A549 (cell line): Measurements from ENCODE around the gene TCERG1. TPM values are rescaled to one million over a fixed set of nuclear protein-coding genes. Genes with fewer than 3 reads are reported as not detected.

Source experiments
- ATAC-seq, 2 experiments: fragments of 200-7000 bp in 1 of 2; fragments of >200 bp in 1 of 2; cut with Nextera tagmentation in 1 of 2; cut with Tn5 transposase in 1 of 2; 3 replicates each; pipeline versions ENCODE4 v1.8.0 to v1.9.1; 2018 to 2020; ENCODE audit warnings: mild to moderate bottlenecking in 1 of 2, moderate library complexity in 1 of 2
- CTCF ChIA-PET: fragments of 300-600 bp; sonication (Branson Sonifier 250); formaldehyde crosslinking; extraction: SDS; loops from one replicate; lab custom pipeline; 2021; ENCODE audit warnings: antibody characterized with exemption, inconsistent platforms; lab: Yijun Ruan, JAX
- POLR2A ChIA-PET: fragments of 350-600 bp; formaldehyde crosslinking; extraction: SDS; loops from one replicate; lab custom pipeline; 2021; ENCODE audit warnings: antibody characterized with exemption, inconsistent platforms; lab: Yijun Ruan, JAX
- DNase-seq, 2 experiments: peaks; one replicate each; pipeline versions ENCODE4 v3.0.0 to v3.0.0-alpha.2; 2011 to 2016; ENCODE audit warnings: low read depth in 1 of 2, low spot score in 1 of 2
- FAIRE-seq: peaks from 2 replicates; lab custom pipeline; 2011; peaks lifted over from hg19 to GRCh38; lab: Jason Lieb, UNC
- H3K27ac ChIP-seq, 2 experiments: fragments of >200 bp; sonication (Bioruptor Twin); formaldehyde crosslinking; 3 replicates each; pipeline ENCODE4 v1.5.1; 2016 to 2017
- H3K4me1 ChIP-seq: fragments of >200 bp; sonication (Bioruptor Twin); formaldehyde crosslinking; 3 replicates; pipeline ENCODE4 v1.6.1; 2016
- H3K4me2 ChIP-seq: fragments of >200 bp; sonication (Bioruptor Twin); formaldehyde crosslinking; 3 replicates; pipeline ENCODE4 v1.6.1; 2016
- H3K4me3 ChIP-seq: fragments of >200 bp; sonication (Bioruptor Twin); formaldehyde crosslinking; 3 replicates; pipeline ENCODE4 v1.5.1; 2016
- H3K9me3 ChIP-seq: fragments of >200 bp; sonication (Bioruptor Twin); formaldehyde crosslinking; 3 replicates; pipeline ENCODE4 v1.6.1; 2016
- ATOH8 ChIP-seq: fragments of 250-450 bp; sonication (Bioruptor Pico); IDR thresholded peaks from 2 replicates; pipeline ENCODE4 v1.5.0; 2020; ENCODE audit warnings: low read depth, mild to moderate bottlenecking, moderate library complexity
- CBX2 ChIP-seq: fragments of 200-600 bp; sonication (generic); IDR thresholded peaks from 2 replicates; pipeline ENCODE4 v1.6.1; 2016; ENCODE audit warnings: low read depth, mild to moderate bottlenecking, borderline replicate concordance
- CHD4 ChIP-seq: fragments of 200-600 bp; sonication (generic); IDR thresholded peaks from 2 replicates; pipeline ENCODE4 v1.6.1; 2016; ENCODE audit warnings: antibody characterized with exemption, mild to moderate bottlenecking, borderline replicate concordance
- CTCF ChIP-seq: fragments of >200 bp; sonication (Bioruptor Twin); formaldehyde crosslinking; IDR thresholded peaks from 3 replicates; pipeline ENCODE4 v1.5.1; 2016
- E2F6 ChIP-seq: IDR thresholded peaks from 2 replicates; pipeline ENCODE4 v1.6.1; 2012; ENCODE audit warnings: low read depth, borderline replicate concordance
- EHMT2 ChIP-seq: fragments of 200-600 bp; sonication (generic); IDR thresholded peaks from 2 replicates; pipeline ENCODE4 v1.6.1; 2016; ENCODE audit warnings: antibody characterized with exemption, low read depth, mild to moderate bottlenecking, moderate library complexity
- ELK1 ChIP-seq: fragments of 150-350 bp; IDR thresholded peaks from 2 replicates; pipeline ENCODE4 v1.6.1; 2014; ENCODE audit warnings: low read depth, mild to moderate bottlenecking, low read length
- FOSB ChIP-seq: fragments of 250-450 bp; sonication (Bioruptor Pico); IDR thresholded peaks from 2 replicates; pipeline ENCODE4 v1.5.0; 2020; ENCODE audit warnings: mild to moderate bottlenecking, moderate library complexity
- FOXS1 ChIP-seq: fragments of 250-450 bp; sonication (Bioruptor Pico); IDR thresholded peaks from 2 replicates; pipeline ENCODE4 v1.5.0; 2020; ENCODE audit warnings: mild to moderate bottlenecking, moderate library complexity
- HEYL ChIP-seq: fragments of 250-450 bp; sonication (Bioruptor Pico); IDR thresholded peaks from 2 replicates; pipeline ENCODE4 v1.8.0; 2021; ENCODE audit warnings: mild to moderate bottlenecking, moderate library complexity
- HOXA7 ChIP-seq: fragments of 250-450 bp; sonication (Bioruptor Pico); IDR thresholded peaks from 2 replicates; pipeline ENCODE4 v1.5.0; 2020; ENCODE audit warnings: mild to moderate bottlenecking, moderate library complexity
- HOXB13 ChIP-seq: fragments of 250-450 bp; sonication (Bioruptor Pico); IDR thresholded peaks from 2 replicates; pipeline ENCODE4 v1.5.0; 2020; ENCODE audit warnings: low read depth, mild to moderate bottlenecking, moderate library complexity
- JUNB ChIP-seq: fragments of >200 bp; sonication (Bioruptor Twin); formaldehyde crosslinking; IDR thresholded peaks from 2 replicates; pipeline ENCODE4 v1.6.1; 2016
- KDM1A ChIP-seq: fragments of 200-600 bp; sonication (generic); IDR thresholded peaks from 2 replicates; pipeline ENCODE4 v1.6.1; 2016; ENCODE audit warnings: low read depth, mild to moderate bottlenecking
- MAFK ChIP-seq: fragments of 450-650 bp; IDR thresholded peaks from 2 replicates; pipeline ENCODE4 v1.6.1; 2014; ENCODE audit not compliant: partially characterized antibody
- NPAS2 ChIP-seq: fragments of 250-450 bp; sonication (Bioruptor Pico); IDR thresholded peaks from 2 replicates; pipeline ENCODE4 v1.8.0; 2022; ENCODE audit warnings: mild to moderate bottlenecking, moderate library complexity, borderline replicate concordance
- POLR2AphosphoS2 ChIP-seq: conservative IDR thresholded peaks from 2 replicates; pipeline ENCODE4 v1.6.1; 2012; ENCODE audit warnings: low read length, improper control_type of control experiment, inconsistent platforms
- RAD21 ChIP-seq, 2 experiments: fragments of >200 bp in 1 of 2; sonication (Bioruptor Twin) in 1 of 2; formaldehyde crosslinking in 1 of 2; IDR thresholded peaks in 1 of 2; conservative IDR thresholded peaks in 1 of 2; 2 replicates in 1 of 2; 3 replicates in 1 of 2; pipeline ENCODE4 v1.6.1; 2012 to 2018; ENCODE audit warnings: inconsistent platforms in 1 of 2
- RARB ChIP-seq: fragments of 250-450 bp; sonication (Bioruptor Pico); IDR thresholded peaks from 2 replicates; pipeline ENCODE4 v1.8.0; 2021; ENCODE audit warnings: mild to moderate bottlenecking, moderate library complexity
- RCOR1 ChIP-seq: fragments of 150-350 bp; IDR thresholded peaks from 2 replicates; pipeline ENCODE4 v1.6.1; 2014; ENCODE audit warnings: antibody characterized with exemption, low read length, low read depth
- SMC3 ChIP-seq: fragments of >200 bp; sonication (Bioruptor Twin); formaldehyde crosslinking; IDR thresholded peaks from 3 replicates; pipeline ENCODE4 v1.6.1; 2018; ENCODE audit warnings: inconsistent platforms
- SREBF2 ChIP-seq: fragments of 450-650 bp; IDR thresholded peaks from 2 replicates; pipeline ENCODE4 v1.6.1; 2014; ENCODE audit warnings: mild to moderate bottlenecking, moderate library complexity
- TP53 ChIP-seq: fragments of 250-450 bp; sonication (Bioruptor Pico); IDR thresholded peaks from 2 replicates; pipeline ENCODE4 v1.5.0; 2021; ENCODE audit warnings: mild to moderate bottlenecking, moderate library complexity
- ZNF302 ChIP-seq: fragments of 250-450 bp; sonication (Bioruptor Pico); IDR thresholded peaks from 2 replicates; pipeline ENCODE4 v1.9.0; 2021; ENCODE audit warnings: inconsistent platforms, mild to moderate bottlenecking, moderate library complexity
- WGBS: methylation state at CpG from one replicate; pipeline ENCODE4 v1.1.6; 2017; ENCODE audit errors: missing lambda C conversion rate; 5-methylcytosine and 5-hydroxymethylcytosine counted together
- polyA plus RNA-seq, 4 experiments: library from polyadenylated mRNA; depleted of rRNA in 3 of 4; stranded (reverse); fragments of >200 nt; fragmentation: RNase III in 1 of 4; extraction: RNeasy Plus Mini Kit Qiagen cat#74134 plus additional on column Dnase treatment in 1 of 4; gene quantifications; 2 replicates in 3 of 4; 3 replicates in 1 of 4; pipeline ENCODE4 v1.2.3, GENCODE V29; 2011 to 2017

Gene TCERG1
- polyA plus RNA-seq, 2 of the 4 experiments (the other 2 are of a cell fraction) = 49.1 to 73.8 TPM

- Histone ChIP-seq H3K4me3 (no peak overlapping the region), H3K4me2 (peak overlapping the region; percentile 24; the same call in 1 of the 3 replicates), H3K4me1 (no peaks in the 10 kb centered on the region), H3K27ac (no peak overlapping the region), H3K9me3 (no peaks in the 10 kb centered on the region)
- ChIA-PET CTCF (interaction anchor here (0.6 to 6.6 kb wide), 33 partner anchors 9 to 646 kb away, joined by 3 to 121 read pairs (median 4); partner anchors contain the start of gene PPP2R2B), POLR2A (no interaction called here)
- 19% methylated on average over 16 of the region's 16 CpGs for WGBS
- DNase-seq = peak; percentile 69 to 70
- FAIRE-seq = no peak
- ATAC-seq = peak; percentile 97 to 99
- TF ChIP-seq HOXB13 (CRISPR knock-in tag) = no peak
- no peak for TF ChIP-seq POLR2AphosphoS2
- TF ChIP-seq TP53 (CRISPR knock-in tag) = no peak
- TF ChIP-seq EHMT2 = no peak
- no peak for TF ChIP-seq HOXA7
- peak; percentile 80 for TF ChIP-seq CTCF
- TF ChIP-seq NPAS2 (CRISPR knock-in tag) = no peak
- TF ChIP-seq FOXS1 (CRISPR knock-in tag) = no peak
- TF ChIP-seq RAD21 (conservative IDR thresholded peaks at IDR 0.05 in 1 of 2, IDR thresholded peaks at IDR 0.05 in 1 of 2) = peak; percentile 89 to 94
- no peak for TF ChIP-seq CBX2
- no peak for TF ChIP-seq CHD4
- TF ChIP-seq SREBF2 = no peak
- TF ChIP-seq SMC3 = peak; percentile 89
Measured at GRCh38 chr5:146541958-146542849, 95.1 kb downstream of the TCERG1 start.

DNA sequence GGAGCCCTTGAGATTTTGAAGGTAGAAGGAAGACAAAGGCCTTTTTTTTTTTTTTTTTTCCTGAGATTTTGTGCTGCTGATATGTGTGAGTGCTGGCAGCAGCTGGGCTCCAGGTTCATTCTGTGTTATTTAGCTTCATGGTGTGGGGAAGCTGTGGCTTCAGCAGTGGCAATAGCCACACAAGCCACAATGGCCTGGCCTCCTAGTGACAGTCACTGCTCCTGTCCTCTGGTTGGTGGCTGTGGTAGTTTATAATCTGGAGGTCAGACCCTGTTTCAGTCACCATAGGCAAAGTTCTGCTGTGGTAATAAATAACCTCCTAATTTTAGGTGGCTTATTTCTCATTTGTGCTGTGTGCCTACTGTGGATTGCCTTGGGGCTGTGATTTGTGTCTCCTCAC is 97.1 kb downstream of the TCERG1 start:
- DNase-seq = no peak
- POLR2A ChIA-PET = interaction anchor here (0.6 kb wide), 1 partner anchor 563 kb away, joined by 3 read pairs; no protein-coding TSS in a partner anchor
- TF ChIP-seq CHD4 = no peak
- TF ChIP-seq ELK1 = no peak

DNA sequence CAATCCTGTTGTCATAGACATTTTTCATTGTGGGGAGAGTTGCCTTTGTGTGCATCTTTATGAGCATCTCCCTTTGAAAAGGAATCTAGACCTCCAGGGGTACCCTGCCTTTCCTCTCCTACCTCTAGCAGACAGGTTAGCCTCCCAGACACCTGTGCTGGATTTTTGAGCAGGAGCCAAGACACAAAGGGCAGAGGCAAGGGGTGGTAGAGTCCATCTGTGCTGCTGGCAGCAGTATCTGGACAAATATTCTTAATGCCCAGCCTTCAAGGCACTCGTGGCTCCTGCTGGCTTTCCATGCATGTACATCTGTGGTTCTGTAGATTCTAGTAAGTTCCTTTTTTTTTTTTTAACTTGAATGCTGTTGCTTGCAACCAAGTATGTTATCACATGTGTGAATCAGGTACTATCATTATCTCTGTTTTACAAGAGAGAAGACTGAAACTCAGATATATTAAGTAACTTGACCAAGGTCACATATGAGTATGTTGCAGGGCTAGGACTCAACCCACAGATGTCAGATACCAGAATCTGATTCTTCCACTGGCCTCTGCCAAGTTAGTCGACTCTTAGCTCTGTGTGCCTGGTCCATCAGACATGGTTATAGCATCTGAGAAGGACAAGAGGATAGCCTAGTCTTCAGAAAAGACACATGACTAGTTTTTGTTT is 101.8 kb downstream of the TCERG1 start:
- Histone ChIP-seq H3K4me3 (no peak overlapping the region), H3K4me1 (no peaks in the 10 kb centered on the region), H3K27ac (no peak overlapping the region), H3K4me2 (no peak overlapping the region), H3K9me3 (no peaks in the 10 kb centered on the region)
- ChIA-PET POLR2A (no interaction called here), CTCF (interaction anchor here (0.7 to 2.9 kb wide), 6 partner anchors 10 to 418 kb away, joined by 3 to 12 read pairs (median 4); no protein-coding TSS in a partner anchor)
- FAIRE-seq = no peak
- no peak for ATAC-seq
- no peak for DNase-seq
- WGBS = 0% methylated on average over 2 of the region's 2 CpGs
- TF ChIP-seq ZNF302 (CRISPR knock-in tag) (no peak), JUNB (no peak), CBX2 (no peak), ATOH8 (CRISPR knock-in tag) (no peak), E2F6 (no peak), CHD4 (no peak), FOSB (CRISPR knock-in tag) (no peak), MAFK (no peak), KDM1A (no peak), NPAS2 (CRISPR knock-in tag) (no peak), RCOR1 (no peak), HEYL (CRISPR knock-in tag) (no peak), RARB (CRISPR knock-in tag) (no peak)

More for the DNA sequence above, 97.1 kb downstream of the TCERG1 start:
- H3K4me3 ChIP-seq = no peak overlapping the region
- H3K4me1 ChIP-seq = no peaks in the 10 kb centered on the region
- CTCF ChIA-PET = interaction anchor here (0.6 to 4.8 kb wide), 3 partner anchors 12 to 645 kb away, joined by 3 to 50 read pairs (median 7); no protein-coding TSS in a partner anchor
- H3K9me3 ChIP-seq = no peaks in the 10 kb centered on the region
- FAIRE-seq = no peak
- H3K4me2 ChIP-seq = no peak overlapping the region
- ATAC-seq = no peak
- no peak overlapping the region for H3K27ac ChIP-seq
